DND-41 (cell line): ENCODE data around the gene ZNF280A.

ENCODE experiments used
- ATAC-seq: fragments of 200-7000 bp; cut with Tn5 transposase; 3 replicates; pipeline ENCODE4 v1.9.1; 2021; ENCODE audit warnings: low read depth; ENCODE audit not compliant: insufficient read depth
- DNase-seq: peaks from one replicate; pipeline ENCODE4 v3.0.0-alpha.2; 2020
- H2AFZ ChIP-seq: 2 replicates; pipeline ENCODE4 v1.6.0; 2012; ENCODE audit warnings: low read depth, low read length
- H3K27ac ChIP-seq: 2 replicates; pipeline ENCODE4 v1.5.1; 2012; ENCODE audit warnings: low read length, inconsistent platforms
- H3K27me3 ChIP-seq: fragments of 200-600 bp; sonication (generic); 2 replicates; pipeline ENCODE4 v1.6.0; 2012; ENCODE audit warnings: low read length, mild to moderate bottlenecking, inconsistent platforms; ENCODE audit not compliant: insufficient read depth, poor library complexity
- H3K36me3 ChIP-seq: 2 replicates; pipeline ENCODE4 v1.5.1; 2012; ENCODE audit warnings: low read length, inconsistent platforms; ENCODE audit not compliant: insufficient read depth
- H3K4me1 ChIP-seq: 2 replicates; pipeline ENCODE4 v1.5.1; 2012; ENCODE audit warnings: mild to moderate bottlenecking, low read length; ENCODE audit not compliant: insufficient read depth
- H3K4me2 ChIP-seq: 2 replicates; pipeline ENCODE4 v1.6.0; 2012; ENCODE audit warnings: mild to moderate bottlenecking, moderate library complexity, low read length, inconsistent platforms; ENCODE audit not compliant: insufficient read depth
- H3K4me3 ChIP-seq, 2 experiments: fragments of 200-600 bp in 1 of 2; shearing (Covaris generic) in 1 of 2; 2 replicates each; pipeline ENCODE4 v1.5.1; 2012 to 2016; ENCODE audit warnings: inconsistent platforms in 2 of 2, low read length in 2 of 2, mild to moderate bottlenecking in 2 of 2, low read depth in 1 of 2, moderate library complexity in 1 of 2
- H3K79me2 ChIP-seq: 2 replicates; pipeline ENCODE4 v1.6.0; 2012; ENCODE audit warnings: low read length, inconsistent platforms; ENCODE audit not compliant: insufficient read depth
- H3K9ac ChIP-seq: 2 replicates; pipeline ENCODE4 v1.6.0; 2012; ENCODE audit warnings: low read depth, mild to moderate bottlenecking, inconsistent platforms, low read length, moderate library complexity
- H3K9me3 ChIP-seq: 2 replicates; pipeline ENCODE4 v1.5.1; 2012; ENCODE audit warnings: low read length, moderate library complexity, mild to moderate bottlenecking, inconsistent platforms; ENCODE audit not compliant: insufficient read depth, severe bottlenecking
- H4K20me1 ChIP-seq: 2 replicates; pipeline ENCODE4 v1.6.0; 2012; ENCODE audit warnings: low read length; ENCODE audit not compliant: insufficient read depth
- CTCF ChIP-seq: IDR thresholded peaks from 2 replicates; pipeline ENCODE4 v1.5.1; 2012; ENCODE audit warnings: borderline replicate concordance, low read length, moderate library complexity, mild to moderate bottlenecking; ENCODE audit not compliant: poor library complexity, severe bottlenecking; ENCODE audit errors: extremely low read depth
- EZH2 ChIP-seq: IDR thresholded peaks from 3 replicates; pipeline ENCODE4 v1.6.1; 2012; ENCODE audit warnings: borderline replicate concordance, low read depth, mild to moderate bottlenecking, moderate library complexity, low read length, inconsistent platforms; ENCODE audit not compliant: severe bottlenecking

Gene ZNF280A

GRCh38 chr22:22556578-22556977, 36.5 kb upstream of the ZNF280A start:
- no peak overlapping the region for H2AFZ ChIP-seq
- no peaks in the 10 kb centered on the region for H3K9me3 ChIP-seq
- TF ChIP-seq EZH2 (no peak), CTCF (no peak)
- peaks cover 10% of the 10 kb centered on the region; the same call in 1 of the 2 replicates for H3K4me1 ChIP-seq
- no peak overlapping the region for H3K4me3 ChIP-seq
- H3K79me2 ChIP-seq, result no peaks in the 10 kb centered on the region
- no peak overlapping the region for H3K9ac ChIP-seq
- ATAC-seq (no peak), DNase-seq (no peak)
- H3K4me2 ChIP-seq, result no peak overlapping the region
- no peak overlapping the region for H3K27ac ChIP-seq
- H4K20me1 ChIP-seq, result no peaks in the 10 kb centered on the region
- no peaks in the 10 kb centered on the region for H3K36me3 ChIP-seq
- H3K27me3 ChIP-seq, result peaks cover 3% of the 10 kb centered on the region

GRCh38 chr22:22555596-22555995, 35.5 kb upstream of the ZNF280A start:
- H2AFZ ChIP-seq, result no peak overlapping the region
- no peak for ATAC-seq
- no peaks in the 10 kb centered on the region for H3K36me3 ChIP-seq
- no peaks in the 10 kb centered on the region for H4K20me1 ChIP-seq
- no peak overlapping the region for H3K27ac ChIP-seq
- no peak for TF ChIP-seq EZH2
- no peak for TF ChIP-seq CTCF
- no peak overlapping the region for H3K4me2 ChIP-seq
- no peak overlapping the region for H3K9ac ChIP-seq
- H3K4me3 ChIP-seq, result no peak overlapping the region
- no peaks in the 10 kb centered on the region for H3K79me2 ChIP-seq
- H3K27me3 ChIP-seq, result peaks cover 3% of the 10 kb centered on the region
- H3K9me3 ChIP-seq, result no peaks in the 10 kb centered on the region
- peaks cover 10% of the 10 kb centered on the region; the same call in 1 of the 2 replicates for H3K4me1 ChIP-seq
- no peak for DNase-seq

DNA sequence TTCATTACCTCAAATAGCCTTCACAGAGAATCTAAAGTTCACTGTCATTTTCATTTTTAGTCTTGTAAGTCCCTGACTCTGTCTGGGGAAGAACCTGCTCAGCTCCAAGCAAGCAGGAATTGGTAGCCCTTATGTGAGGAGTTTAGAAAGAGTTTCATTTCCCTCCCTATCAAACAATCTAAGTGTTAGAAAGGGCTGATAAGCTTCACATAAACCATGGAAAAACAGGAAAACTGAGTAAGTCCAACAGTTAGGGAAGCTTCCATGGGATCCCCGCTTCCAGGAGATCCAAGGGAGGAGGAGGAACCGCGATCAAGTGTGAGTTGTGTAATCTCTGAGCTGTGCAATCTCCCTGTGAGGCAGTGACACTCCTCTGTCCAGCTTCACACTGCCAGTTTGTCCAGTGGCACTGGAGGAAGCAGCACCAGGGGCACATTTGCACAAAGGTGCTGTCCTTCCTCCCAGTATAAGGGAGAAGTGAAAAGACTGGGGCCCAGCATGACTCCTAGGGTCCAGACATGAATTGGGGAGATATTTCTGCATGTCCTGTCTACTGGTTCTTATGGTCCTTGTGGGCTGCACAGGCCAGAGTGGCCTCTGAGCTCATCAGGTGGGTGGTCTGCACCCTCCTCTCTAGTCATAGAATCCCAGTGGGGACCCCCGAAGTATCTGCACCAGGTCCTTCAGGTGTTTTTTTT, 34.7 kb upstream of the ZNF280A start:
- Histone ChIP-seq H3K27me3 (peaks cover 3% of the 10 kb centered on the region), H3K79me2 (no peaks in the 10 kb centered on the region), H3K4me2 (no peak overlapping the region), H2AFZ (no peak overlapping the region), H3K9me3 (no peaks in the 10 kb centered on the region), H3K36me3 (no peaks in the 10 kb centered on the region), H3K9ac (no peak overlapping the region), H3K4me3 (no peak overlapping the region), H4K20me1 (no peaks in the 10 kb centered on the region), H3K4me1 (peaks cover 10% of the 10 kb centered on the region; the same call in 1 of the 2 replicates), H3K27ac (no peak overlapping the region)
- no peak for DNase-seq
- no peak for ATAC-seq
- TF ChIP-seq EZH2 (no peak), CTCF (no peak)
